GM12878 (cell line): ENCODE measurements around the gene GCKR.

Source experiments
- CBX3 ChIP-seq: fragments of 200-600 bp; sonication (generic); IDR thresholded peaks from 2 replicates; pipeline ENCODE4 v1.6.1; 2016; ENCODE audit warnings: low read depth, borderline replicate concordance
- EGR1 ChIP-seq, 2 experiments: IDR thresholded peaks; 1 replicate in 1 of 2; 2 replicates in 1 of 2; pipeline ENCODE4 v1.6.1; 2011 to 2012; ENCODE audit warnings: low read depth in 2 of 2, low read length in 2 of 2, borderline replicate concordance in 1 of 2, mild to moderate bottlenecking in 1 of 2, moderate library complexity in 1 of 2
- ESRRA ChIP-seq: IDR thresholded peaks from 2 replicates; pipeline ENCODE4 v1.6.1; 2012; ENCODE audit warnings: mild to moderate bottlenecking, low read length, improper control_type of control experiment
- POLR2A ChIP-seq: IDR thresholded peaks from 2 replicates; pipeline ENCODE4 v1.6.1; 2011; ENCODE audit warnings: low read depth, mild to moderate bottlenecking, low read length
- POLR2AphosphoS5 ChIP-seq: IDR thresholded peaks from 2 replicates; pipeline ENCODE4 v1.6.1; 2011; ENCODE audit warnings: mild to moderate bottlenecking, low read length, inconsistent platforms
- ZNF217 ChIP-seq: fragments of 450-650 bp; IDR thresholded peaks from 2 replicates; pipeline ENCODE4 v1.6.1; 2017; ENCODE audit warnings: antibody characterized with exemption, mild to moderate bottlenecking
- TF ChIP-seq, protein P1 (sequence below), 3 experiments: IDR thresholded peaks in 2 of 3; conservative IDR thresholded peaks in 1 of 3; 2 replicates each; pipeline ENCODE4 v1.5.1; 2011; ENCODE audit warnings: low read depth in 3 of 3, low read length in 3 of 3, mild to moderate bottlenecking in 3 of 3, control low read depth in 2 of 3, moderate library complexity in 2 of 3, inconsistent platforms in 1 of 3, mixed read lengths in 1 of 3; ENCODE audit not compliant: control insufficient read depth in 2 of 3, insufficient read depth in 1 of 3; ENCODE audit errors: extremely low read depth in 1 of 3
- TF ChIP-seq, protein P2 (sequence below): fragments of 450-650 bp; IDR thresholded peaks from 2 replicates; pipeline ENCODE4 v1.6.1; 2017; ENCODE audit warnings: mild to moderate bottlenecking

DNA sequence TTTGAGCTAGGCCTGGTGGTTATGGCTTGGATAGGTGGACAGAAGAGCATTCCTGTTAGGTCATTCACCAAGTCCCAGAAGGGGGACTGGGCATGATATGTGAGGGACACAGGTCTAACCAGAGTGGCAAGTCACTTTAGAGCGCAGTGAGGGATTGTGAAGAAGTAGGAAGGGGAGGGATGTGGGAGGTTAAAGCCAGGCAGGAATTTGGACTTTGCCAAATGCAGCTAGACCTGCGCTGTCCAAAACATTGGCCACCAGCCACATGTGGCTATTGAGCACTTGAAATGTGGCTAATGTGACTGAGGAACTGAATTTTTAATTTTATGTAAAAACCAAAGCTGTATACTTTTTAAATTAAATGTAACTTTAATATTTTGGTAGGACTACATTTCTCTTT, 23.7 kb downstream of the GCKR start:
- TF ChIP-seq CBX3 (no peak), ZNF217 (no peak), POLR2A (no peak), POLR2AphosphoS5 (no peak), ESRRA (no peak), EGR1 (IDR thresholded peaks at IDR 0.05; ENCODE audit: borderline replicate concordance in 1 of 2, low read depth in 2 of 2, low read length in 2 of 2) (no peak)
- TF ChIP-seq, protein P1, sequence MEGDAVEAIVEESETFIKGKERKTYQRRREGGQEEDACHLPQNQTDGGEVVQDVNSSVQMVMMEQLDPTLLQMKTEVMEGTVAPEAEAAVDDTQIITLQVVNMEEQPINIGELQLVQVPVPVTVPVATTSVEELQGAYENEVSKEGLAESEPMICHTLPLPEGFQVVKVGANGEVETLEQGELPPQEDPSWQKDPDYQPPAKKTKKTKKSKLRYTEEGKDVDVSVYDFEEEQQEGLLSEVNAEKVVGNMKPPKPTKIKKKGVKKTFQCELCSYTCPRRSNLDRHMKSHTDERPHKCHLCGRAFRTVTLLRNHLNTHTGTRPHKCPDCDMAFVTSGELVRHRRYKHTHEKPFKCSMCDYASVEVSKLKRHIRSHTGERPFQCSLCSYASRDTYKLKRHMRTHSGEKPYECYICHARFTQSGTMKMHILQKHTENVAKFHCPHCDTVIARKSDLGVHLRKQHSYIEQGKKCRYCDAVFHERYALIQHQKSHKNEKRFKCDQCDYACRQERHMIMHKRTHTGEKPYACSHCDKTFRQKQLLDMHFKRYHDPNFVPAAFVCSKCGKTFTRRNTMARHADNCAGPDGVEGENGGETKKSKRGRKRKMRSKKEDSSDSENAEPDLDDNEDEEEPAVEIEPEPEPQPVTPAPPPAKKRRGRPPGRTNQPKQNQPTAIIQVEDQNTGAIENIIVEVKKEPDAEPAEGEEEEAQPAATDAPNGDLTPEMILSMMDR (IDR thresholded peaks at IDR 0.05 in 2 of 3, conservative IDR thresholded peaks at IDR 0.05 in 1 of 3; ENCODE audit: control insufficient read depth in 2 of 3, extremely low read depth in 1 of 3, insufficient read depth in 1 of 3, low read depth in 3 of 3, low read length in 3 of 3), result no peak
- TF ChIP-seq, protein P2, sequence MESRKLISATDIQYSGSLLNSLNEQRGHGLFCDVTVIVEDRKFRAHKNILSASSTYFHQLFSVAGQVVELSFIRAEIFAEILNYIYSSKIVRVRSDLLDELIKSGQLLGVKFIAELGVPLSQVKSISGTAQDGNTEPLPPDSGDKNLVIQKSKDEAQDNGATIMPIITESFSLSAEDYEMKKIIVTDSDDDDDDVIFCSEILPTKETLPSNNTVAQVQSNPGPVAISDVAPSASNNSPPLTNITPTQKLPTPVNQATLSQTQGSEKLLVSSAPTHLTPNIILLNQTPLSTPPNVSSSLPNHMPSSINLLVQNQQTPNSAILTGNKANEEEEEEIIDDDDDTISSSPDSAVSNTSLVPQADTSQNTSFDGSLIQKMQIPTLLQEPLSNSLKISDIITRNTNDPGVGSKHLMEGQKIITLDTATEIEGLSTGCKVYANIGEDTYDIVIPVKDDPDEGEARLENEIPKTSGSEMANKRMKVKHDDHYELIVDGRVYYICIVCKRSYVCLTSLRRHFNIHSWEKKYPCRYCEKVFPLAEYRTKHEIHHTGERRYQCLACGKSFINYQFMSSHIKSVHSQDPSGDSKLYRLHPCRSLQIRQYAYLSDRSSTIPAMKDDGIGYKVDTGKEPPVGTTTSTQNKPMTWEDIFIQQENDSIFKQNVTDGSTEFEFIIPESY, result no peak
